ENCODE measurements around the gene PRKG1. TPM values are rescaled to one million over a fixed set of nuclear protein-coding genes. Genes with fewer than 3 reads are reported as not detected.

PRKG1 gene
- total and polyA plus RNA-seq, 2 of the 8 experiments (the other 6 are each of a cell fraction or from before 2014, with no cell fraction given) = 4.2 to 15.2 TPM

- TF ChIP-seq CREB1 (IDR thresholded peaks at IDR 0.05) (no peak), SIN3A (conservative IDR thresholded peaks at IDR 0.05 in 1 of 2, IDR thresholded peaks at IDR 0.05 in 1 of 2; ENCODE audit: low read depth in 1 of 2, low read length in 2 of 2) (no peak), KDM1A (IDR thresholded peaks at IDR 0.05; ENCODE audit: borderline replicate concordance, low read length) (no peak), ZNF274 (IDR thresholded peaks at IDR 0.05; ENCODE audit: borderline replicate concordance, extremely low read depth, low read length) (no peak)
- TF ChIP-seq, protein P1, sequence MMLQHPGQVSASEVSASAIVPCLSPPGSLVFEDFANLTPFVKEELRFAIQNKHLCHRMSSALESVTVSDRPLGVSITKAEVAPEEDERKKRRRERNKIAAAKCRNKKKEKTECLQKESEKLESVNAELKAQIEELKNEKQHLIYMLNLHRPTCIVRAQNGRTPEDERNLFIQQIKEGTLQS (IDR thresholded peaks at IDR 0.05; ENCODE audit: insufficient read depth, low read depth, low read length) = no peak
Measured at GRCh38 chr10:52316500-52316899, 1242.2 kb downstream of the PRKG1 start (continued).

Data from H1 (cell line).